HepG2 (cell line): Measurements from ENCODE around the gene SRSF11. TPM values are rescaled to one million over a fixed set of nuclear protein-coding genes. Genes with fewer than 3 reads are reported as not detected.

Experiments used
- ATAC-seq: fragments of 200-7000 bp; cut with Tn5 transposase; 3 replicates; pipeline ENCODE4 v1.9.1; 2020; ENCODE audit warnings: mild to moderate bottlenecking, moderate library complexity
- BruUV-seq: library from RNA; stranded (reverse); fragments of 400-500 nt; replicated peaks from 2 replicates; lab custom pipeline; 2021; lab: Mats Ljungman, UMichigan
- CTCF ChIA-PET: fragments of 300-600 bp; formaldehyde crosslinking; extraction: SDS; loops from one replicate; lab custom pipeline; 2021; ENCODE audit warnings: low total read pairs, inconsistent platforms, low intra/inter-chr PET ratio; lab: Yijun Ruan, JAX
- POLR2A ChIA-PET: fragments of 350-600 bp; sonication (Branson Sonifier 250); formaldehyde crosslinking; loops from one replicate; lab custom pipeline; 2020; ENCODE audit warnings: antibody characterized with exemption, inconsistent platforms; lab: Yijun Ruan, JAX
- DNase-seq: peaks from one replicate; pipeline ENCODE4 v3.0.0-alpha.2; 2015; ENCODE audit warnings: low spot score
- FAIRE-seq: peaks from 3 replicates; lab custom pipeline; 2011; peaks lifted over from hg19 to GRCh38; lab: Jason Lieb, UNC
- H2AFZ ChIP-seq: one replicate; pipeline ENCODE4 v1.6.1; 2011; ENCODE audit warnings: low read length, inconsistent platforms
- H3K27ac ChIP-seq: fragments of 300-600 bp; 3 replicates; pipeline ENCODE4 v1.8.0; 2011; ENCODE audit warnings: mixed run types, mild to moderate bottlenecking, mixed read lengths, low read length, inconsistent platforms; ENCODE audit not compliant: insufficient read depth; ENCODE audit errors: extremely low read length
- H3K27me3 ChIP-seq, 2 experiments: fragments of 200-600 bp in 1 of 2; 2 replicates in 1 of 2; 3 replicates in 1 of 2; pipeline versions ENCODE4 v1.6.0 to v1.8.0; 2011; ENCODE audit warnings: low read length in 2 of 2, mild to moderate bottlenecking in 2 of 2, moderate library complexity in 2 of 2, inconsistent platforms in 1 of 2; ENCODE audit not compliant: insufficient read depth in 2 of 2, control insufficient read depth in 1 of 2
- H3K36me3 ChIP-seq, 2 experiments: fragments of 200-600 bp in 1 of 2; replicated peaks in 1 of 2; 2 replicates in 1 of 2; 3 replicates in 1 of 2; pipeline versions ENCODE4 v1.5.1 to v1.8.0; 2011; ENCODE audit warnings: low read length in 2 of 2, inconsistent platforms in 1 of 2; ENCODE audit not compliant: insufficient read depth in 2 of 2, control insufficient read depth in 1 of 2
- H3K4me1 ChIP-seq: 2 replicates; pipeline ENCODE4 v1.5.1; 2012; ENCODE audit warnings: low read length, inconsistent platforms; ENCODE audit not compliant: insufficient read depth
- H3K4me2 ChIP-seq: 2 replicates; pipeline ENCODE4 v1.6.0; 2011; ENCODE audit warnings: low read depth, low read length, inconsistent platforms
- H3K4me3 ChIP-seq, 3 experiments: fragments of 200-600 bp in 1 of 3; sonication (generic), shearing (Covaris generic) in 1 of 3; replicated peaks in 1 of 3; 2 replicates each; pipeline ENCODE4 v1.5.1; 2011 to 2016; ENCODE audit warnings: low read length in 3 of 3, inconsistent platforms in 2 of 3, low read depth in 2 of 3, mild to moderate bottlenecking in 2 of 3, control low read depth in 1 of 3, mixed read lengths in 1 of 3; ENCODE audit not compliant: insufficient read depth in 1 of 3
- H3K79me2 ChIP-seq: one replicate; pipeline ENCODE4 v1.6.1; 2011; ENCODE audit warnings: low read length, inconsistent platforms; ENCODE audit not compliant: insufficient read depth
- H3K9ac ChIP-seq: 2 replicates; pipeline ENCODE4 v1.6.0; 2011; ENCODE audit warnings: mild to moderate bottlenecking, low read depth, low read length, inconsistent platforms; ENCODE audit not compliant: insufficient read depth
- H3K9me3 ChIP-seq: 2 replicates; pipeline ENCODE4 v1.5.1; 2012; ENCODE audit warnings: mild to moderate bottlenecking, low read length
- H4K20me1 ChIP-seq: 2 replicates; pipeline ENCODE4 v1.6.0; 2011; ENCODE audit warnings: inconsistent platforms, mild to moderate bottlenecking, low read length, moderate library complexity; ENCODE audit not compliant: insufficient read depth
- GLI4 ChIP-seq: sonication (generic); formaldehyde crosslinking; IDR thresholded peaks from 2 replicates; pipeline ENCODE4 v1.5.1; 2020; ENCODE audit warnings: missing genetic modification reagents, mild to moderate bottlenecking, moderate library complexity, borderline replicate concordance
- JARID2 ChIP-seq: sonication (generic); formaldehyde crosslinking; IDR thresholded peaks from 2 replicates; pipeline ENCODE4 v1.8.1; 2023; ENCODE audit warnings: missing genetic modification reagents, inconsistent platforms; ENCODE audit not compliant: insufficient replicate concordance
- NFKB2 ChIP-seq: sonication (generic); formaldehyde crosslinking; IDR thresholded peaks from 2 replicates; pipeline ENCODE4 v1.4.0; 2020; ENCODE audit warnings: missing genetic modification reagents, borderline replicate concordance
- PBX3 ChIP-seq: sonication (generic); formaldehyde crosslinking; IDR thresholded peaks from 2 replicates; pipeline ENCODE4 v1.8.1; 2023; ENCODE audit warnings: missing genetic modification reagents, inconsistent platforms, borderline replicate concordance
- SIX4 ChIP-seq: sonication (generic); formaldehyde crosslinking; IDR thresholded peaks from 2 replicates; pipeline ENCODE4 v1.4.0; 2020; ENCODE audit warnings: missing genetic modification reagents
- SMC3 ChIP-seq: IDR thresholded peaks from 2 replicates; pipeline ENCODE4 v1.6.1; 2011; ENCODE audit warnings: low read length, improper control_type of control experiment
- ZBTB38 ChIP-seq: sonication (generic); formaldehyde crosslinking; IDR thresholded peaks from 2 replicates; pipeline ENCODE4 v1.5.1; 2020; ENCODE audit warnings: mild to moderate bottlenecking, missing genetic modification reagents
- ZNF256 ChIP-seq: sonication (generic); formaldehyde crosslinking; conservative IDR thresholded peaks from 2 replicates; pipeline ENCODE4 v1.4.0; 2020; ENCODE audit warnings: missing genetic modification reagents
- WGBS: methylation state at CpG from one replicate; pipeline ENCODE4 v1.1.6; 2017; ENCODE audit warnings: low lambda C conversion rate; 5-methylcytosine and 5-hydroxymethylcytosine counted together
- in situ Hi-C: cut with HindIII; loops from 2 replicates; pipeline ENCODE4 v1.10.0; 2017; ENCODE audit warnings: low pct_unique_long_range_greater_than_20kb; ENCODE audit not compliant: extremely low pct_ligation_motif_present
- intact Hi-C: fragments of 100-400 bp; cut with micrococcal nuclease; formaldehyde crosslinking; loops from one replicate; pipeline ENCODE4 v1.10.0; 2022; ENCODE audit not compliant: unreplicated experiment
- polyA plus RNA-seq, 8 experiments: library from polyadenylated mRNA; depleted of rRNA in 3 of 8; stranded (reverse) in 7 of 8; unstranded in 1 of 8; fragments of >200 nt; fragmentation: Illumina TruSeq in 4 of 8; extraction: Trizol in 4 of 8; gene quantifications; 2 replicates each; pipeline versions ENCODE4 v1.2.1 to v1.2.3, GENCODE V29; 2011 to 2016; ENCODE audit warnings: low read depth in 4 of 8, missing spikeins in 1 of 8, mixed read lengths in 1 of 8; ENCODE audit not compliant: insufficient read depth in 1 of 8
- total RNA-seq, 5 experiments: library from RNA; depleted of rRNA; stranded (reverse); fragments of >200 nt; fragmentation: Illumina TruSeq; extraction: Trizol; gene quantifications; 2 replicates each; pipeline ENCODE4 v1.2.3, GENCODE V29; 2016; ENCODE audit warnings: low read depth in 1 of 5

SRSF11 gene
- total and polyA plus RNA-seq, 2 of the 13 experiments (the other 11 are each of a cell fraction or from before 2014, with no cell fraction given), result 118 to 381 TPM

DNA sequence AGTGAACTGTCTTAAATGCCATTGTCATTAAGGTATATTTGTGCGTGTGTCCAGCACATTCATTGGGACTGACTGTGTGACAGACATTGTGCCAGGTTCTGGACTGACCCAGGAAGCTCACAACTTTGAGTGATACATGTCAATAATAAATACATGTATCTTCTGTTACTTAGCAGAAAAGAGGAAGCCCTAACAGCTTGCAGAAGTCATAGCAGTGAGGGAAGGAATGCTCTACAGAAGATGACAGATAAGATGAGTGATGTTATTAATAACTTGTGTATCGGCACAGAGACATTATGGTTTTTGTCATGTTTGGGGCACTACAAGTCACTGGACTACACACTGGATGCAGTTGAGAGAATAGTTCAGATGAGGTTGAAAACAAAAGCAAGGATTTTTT lies 1.2 kb upstream of the SRSF11 start (continued):
- TF ChIP-seq JARID2 (CRISPR knock-in tag) (no peak), ZNF256 (CRISPR knock-in tag) (no peak), SIX4 (CRISPR knock-in tag) (no peak), GLI4 (no peak)

DNA sequence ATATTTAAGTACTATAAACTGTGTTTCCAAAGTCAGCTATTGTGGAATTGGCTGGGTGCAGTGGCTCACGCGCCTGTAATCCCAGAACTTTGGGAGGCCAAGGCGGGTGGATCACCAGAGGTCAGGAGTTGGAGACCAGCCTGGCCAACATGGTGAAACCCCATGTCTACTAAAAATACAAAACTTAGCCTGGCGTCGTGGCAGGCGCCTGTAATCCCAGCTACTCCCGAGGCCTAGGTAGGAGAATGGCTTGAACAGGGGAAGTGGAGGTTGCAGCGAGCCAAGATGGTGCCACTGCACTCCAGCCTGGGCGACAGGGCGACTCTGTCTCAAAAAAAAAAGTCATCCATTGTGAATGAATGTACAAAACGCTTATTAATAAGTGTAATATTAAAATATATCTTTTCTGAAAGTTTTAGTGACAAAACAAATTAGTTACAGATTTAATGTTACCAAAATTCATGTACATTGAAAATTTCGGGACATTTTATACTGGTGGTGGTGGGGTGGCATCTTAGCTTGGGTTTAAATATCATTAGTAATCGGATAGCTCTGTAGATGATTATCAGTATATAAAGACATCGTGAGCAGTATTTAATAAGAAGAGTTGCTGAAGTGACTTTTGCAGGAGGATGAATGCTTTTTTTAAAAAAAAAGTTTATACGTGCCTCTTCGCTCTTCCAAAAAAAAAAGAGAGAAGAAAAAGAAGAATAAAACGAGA lies 503 bp upstream of the SRSF11 start:
- ATAC-seq, result no peak
- ChIA-PET POLR2A (interaction anchor here (1.0 to 2.5 kb wide), 8 partner anchors 11 to 191 kb away, joined by 4 to 41 read pairs (median 8); partner anchors contain the start of genes ANKRD13C, CTH and LRRC40), CTCF (no interaction called here)
- Histone ChIP-seq H3K79me2 (peaks cover 95% of the 10 kb centered on the region), H3K27me3 (no peaks in the 10 kb centered on the region; a peak in 1 of 5 replicates), H3K4me1 (peaks cover 37% of the 10 kb centered on the region), H3K4me3 (peak overlapping the region; percentile 82 to 97 (median 91)), H2AFZ (no peak overlapping the region), H3K9ac (peak overlapping the region; percentile 96), H4K20me1 (peaks cover 27% of the 10 kb centered on the region), H3K27ac (peak overlapping the region; percentile 97), H3K4me2 (peak overlapping the region; percentile 87), H3K36me3 (peaks cover 1 to 24% of the 10 kb centered on the region in 2 experiments; a peak in 3 of 5 replicates), H3K9me3 (no peaks in the 10 kb centered on the region)
- TSS peak; percentile 99 for BruUV-seq
- intact Hi-C loops, result loop anchor here (1.0 to 5.0 kb wide), 3 partner anchors 15 to 192 kb away; partner anchors contain the start of genes CTH and LRRC40
- no peak for DNase-seq
- in situ Hi-C loops, result no loop called here
- 56% methylated on average over 17 of the region's 17 CpGs for WGBS
- FAIRE-seq, result no peak
- TF ChIP-seq NFKB2 (CRISPR knock-in tag) (no peak), ZBTB38 (CRISPR knock-in tag) (0 out of 2 replicates have a peak, but pooled peaks have one; percentile 28), SMC3 (no peak), PBX3 (CRISPR knock-in tag) (no peak)
